Measurements from ENCODE around the gene SBK2.

DNA sequence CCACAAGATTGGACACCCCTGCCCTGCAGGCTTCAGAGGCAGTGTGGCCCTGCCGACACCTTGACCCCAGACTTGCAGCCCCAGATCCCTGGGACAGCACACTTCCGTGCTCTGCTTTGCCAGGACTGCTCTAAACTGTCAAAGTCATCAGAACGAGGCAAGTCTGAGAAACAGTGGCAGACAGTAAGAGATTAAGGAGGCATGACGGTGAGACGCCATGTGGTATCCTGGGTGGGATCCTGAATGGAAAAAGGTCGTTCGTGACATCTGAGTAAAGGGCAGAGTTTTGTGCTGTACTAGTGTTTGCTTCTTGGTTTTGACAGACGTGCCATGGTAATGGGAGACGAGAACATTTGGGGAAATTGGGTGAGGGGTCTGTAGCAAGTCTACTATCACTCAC is 29.9 kb upstream of the SBK2 start:
- TF ChIP-seq POLR2A (IDR thresholded peaks at IDR 0.05), result no peak
- TF ChIP-seq, protein P1, sequence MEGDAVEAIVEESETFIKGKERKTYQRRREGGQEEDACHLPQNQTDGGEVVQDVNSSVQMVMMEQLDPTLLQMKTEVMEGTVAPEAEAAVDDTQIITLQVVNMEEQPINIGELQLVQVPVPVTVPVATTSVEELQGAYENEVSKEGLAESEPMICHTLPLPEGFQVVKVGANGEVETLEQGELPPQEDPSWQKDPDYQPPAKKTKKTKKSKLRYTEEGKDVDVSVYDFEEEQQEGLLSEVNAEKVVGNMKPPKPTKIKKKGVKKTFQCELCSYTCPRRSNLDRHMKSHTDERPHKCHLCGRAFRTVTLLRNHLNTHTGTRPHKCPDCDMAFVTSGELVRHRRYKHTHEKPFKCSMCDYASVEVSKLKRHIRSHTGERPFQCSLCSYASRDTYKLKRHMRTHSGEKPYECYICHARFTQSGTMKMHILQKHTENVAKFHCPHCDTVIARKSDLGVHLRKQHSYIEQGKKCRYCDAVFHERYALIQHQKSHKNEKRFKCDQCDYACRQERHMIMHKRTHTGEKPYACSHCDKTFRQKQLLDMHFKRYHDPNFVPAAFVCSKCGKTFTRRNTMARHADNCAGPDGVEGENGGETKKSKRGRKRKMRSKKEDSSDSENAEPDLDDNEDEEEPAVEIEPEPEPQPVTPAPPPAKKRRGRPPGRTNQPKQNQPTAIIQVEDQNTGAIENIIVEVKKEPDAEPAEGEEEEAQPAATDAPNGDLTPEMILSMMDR (IDR thresholded peaks at IDR 0.05), result no peak

All from uterus (tissue), 2 donors.